NB4 (cell line): ENCODE results near the gene SLIT1.
A peak's percentile ranks its signal among the peaks of the same experiment; 100 is the strongest.

Experiments
- DNase-seq: peaks from one replicate; pipeline ENCODE4 v3.0.0; 2010; ENCODE audit warnings: low read depth
- H3K4me3 ChIP-seq: one replicate; pipeline ENCODE4 v1.5.1; 2011; ENCODE audit warnings: mild to moderate bottlenecking, low read depth, low read length, moderate library complexity
- MAX ChIP-seq: IDR thresholded peaks from 2 replicates; pipeline ENCODE4 v1.6.1; 2011; ENCODE audit warnings: low read depth, low read length
- MYC ChIP-seq: IDR thresholded peaks from 2 replicates; pipeline ENCODE4 v1.6.1; 2011; ENCODE audit warnings: low read depth, low read length
- POLR2A ChIP-seq: IDR thresholded peaks from 2 replicates; pipeline ENCODE4 v1.6.1; 2011; ENCODE audit warnings: mild to moderate bottlenecking; ENCODE audit not compliant: insufficient read length; ENCODE audit errors: extremely low read depth
- TF ChIP-seq, protein P1 (sequence below): IDR thresholded peaks from one replicate; pipeline ENCODE4 v1.5.1; 2012; ENCODE audit warnings: low read depth, low read length

Gene SLIT1

DNA sequence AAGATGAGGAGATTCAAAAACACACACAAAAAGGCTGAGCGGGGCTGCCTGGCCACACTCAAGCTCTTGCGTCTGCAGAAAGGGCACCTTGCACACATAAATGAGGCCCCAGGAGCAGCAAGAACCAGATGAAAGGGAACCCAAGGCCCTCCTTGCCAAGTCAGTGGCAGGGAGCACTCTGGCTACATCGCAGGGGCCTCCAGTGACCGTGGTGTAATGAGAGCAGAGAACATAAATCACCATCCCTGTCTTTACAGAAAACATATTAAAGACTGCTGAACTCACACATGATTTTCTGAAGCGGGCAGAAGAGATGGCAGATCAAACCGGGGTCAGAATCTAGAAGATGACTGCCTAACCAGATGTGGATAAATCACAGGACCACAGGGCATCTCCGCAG is 80.5 kb downstream of the SLIT1 start:
- DNase-seq: no peak
- H3K4me3 ChIP-seq: no peak overlapping the region

GRCh38 chr10:97103316-97104080 is 82.3 kb downstream of the SLIT1 start:
- H3K4me3 ChIP-seq: no peak overlapping the region
- no peak for DNase-seq
- TF ChIP-seq MAX: no peak
- TF ChIP-seq MYC: no peak
- TF ChIP-seq, protein P1, sequence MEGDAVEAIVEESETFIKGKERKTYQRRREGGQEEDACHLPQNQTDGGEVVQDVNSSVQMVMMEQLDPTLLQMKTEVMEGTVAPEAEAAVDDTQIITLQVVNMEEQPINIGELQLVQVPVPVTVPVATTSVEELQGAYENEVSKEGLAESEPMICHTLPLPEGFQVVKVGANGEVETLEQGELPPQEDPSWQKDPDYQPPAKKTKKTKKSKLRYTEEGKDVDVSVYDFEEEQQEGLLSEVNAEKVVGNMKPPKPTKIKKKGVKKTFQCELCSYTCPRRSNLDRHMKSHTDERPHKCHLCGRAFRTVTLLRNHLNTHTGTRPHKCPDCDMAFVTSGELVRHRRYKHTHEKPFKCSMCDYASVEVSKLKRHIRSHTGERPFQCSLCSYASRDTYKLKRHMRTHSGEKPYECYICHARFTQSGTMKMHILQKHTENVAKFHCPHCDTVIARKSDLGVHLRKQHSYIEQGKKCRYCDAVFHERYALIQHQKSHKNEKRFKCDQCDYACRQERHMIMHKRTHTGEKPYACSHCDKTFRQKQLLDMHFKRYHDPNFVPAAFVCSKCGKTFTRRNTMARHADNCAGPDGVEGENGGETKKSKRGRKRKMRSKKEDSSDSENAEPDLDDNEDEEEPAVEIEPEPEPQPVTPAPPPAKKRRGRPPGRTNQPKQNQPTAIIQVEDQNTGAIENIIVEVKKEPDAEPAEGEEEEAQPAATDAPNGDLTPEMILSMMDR: no peak
- TF ChIP-seq POLR2A: no peak

More for the DNA sequence above, 80.5 kb downstream of the SLIT1 start:
- TF ChIP-seq, protein P1: no peak
- TF ChIP-seq MAX: no peak

- no peak for DNase-seq
- no peak for TF ChIP-seq MYC
- TF ChIP-seq MAX: no peak
- TF ChIP-seq, protein P1: no peak
- no peak for TF ChIP-seq POLR2A
- H3K4me3 ChIP-seq: no peak overlapping the region
Observed at GRCh38 chr10:97102441-97102840, 83.3 kb downstream of the SLIT1 start.

- H3K4me3 ChIP-seq: no peak overlapping the region
- TF ChIP-seq MAX (no peak), MYC (no peak)
- TF ChIP-seq, protein P1: peak; percentile 26
- peak; percentile 24 for DNase-seq
Observed at GRCh38 chr10:97101166-97101940, 84.4 kb downstream of the SLIT1 start.

- no peak for DNase-seq
- no peak for TF ChIP-seq MYC
- TF ChIP-seq, protein P1: no peak
- no peak for TF ChIP-seq MAX
- H3K4me3 ChIP-seq: no peak overlapping the region
Observed at GRCh38 chr10:97100657-97101056, 85.1 kb downstream of the SLIT1 start.
